Muscle layer of duodenum (tissue), 2 donors: ENCODE data around the gene PLVAP.

Experiments used
- H3K27ac ChIP-seq: one replicate; pipeline ENCODE4 v1.7.0; 2013; ENCODE audit warnings: mild to moderate bottlenecking, low read length
- H3K27me3 ChIP-seq: one replicate; pipeline ENCODE4 v1.7.0; 2013; ENCODE audit warnings: low read depth, mild to moderate bottlenecking, control low read depth, low read length
- H3K36me3 ChIP-seq, 2 donors: one replicate each; pipeline ENCODE4 v1.7.0; 2013; ENCODE audit warnings: low read length in 2 of 2, control low read depth in 1 of 2, mild to moderate bottlenecking in 1 of 2; ENCODE audit not compliant: insufficient read depth in 2 of 2, control insufficient read depth in 1 of 2
- H3K4me1 ChIP-seq, 2 donors: one replicate each; pipeline ENCODE4 v1.7.0; 2013; ENCODE audit warnings: low read length in 2 of 2, mild to moderate bottlenecking in 2 of 2, control low read depth in 1 of 2, moderate library complexity in 1 of 2; ENCODE audit not compliant: insufficient read depth in 2 of 2, control insufficient read depth in 1 of 2
- H3K4me3 ChIP-seq, 2 donors: one replicate each; pipeline ENCODE4 v1.7.0; 2013; ENCODE audit warnings: low read length in 2 of 2, low read depth in 1 of 2, mild to moderate bottlenecking in 1 of 2
- H3K9me3 ChIP-seq, 2 donors: one replicate each; pipeline ENCODE4 v1.7.0; 2013; ENCODE audit warnings: low read length in 2 of 2, control low read depth in 1 of 2, mild to moderate bottlenecking in 1 of 2; ENCODE audit not compliant: control insufficient read depth in 1 of 2
- donor health status: healthy.

Gene PLVAP

GRCh38 chr19:17329366-17330261 is 47.5 kb downstream of the PLVAP start:
- Histone ChIP-seq H3K27ac (no peak overlapping the region), H3K9me3 (no peaks in the 10 kb centered on the region), H3K27me3 (peaks cover 18% of the 10 kb centered on the region), H3K36me3 (peaks cover 0 to 11% of the 10 kb centered on the region in 2 donors), H3K4me3 (no peak overlapping the region), H3K4me1 (peaks cover 0 to 22% of the 10 kb centered on the region in 2 donors)

GRCh38 chr19:17328517-17329365 is 48.4 kb downstream of the PLVAP start:
- peaks cover 18% of the 10 kb centered on the region for H3K27me3 ChIP-seq
- peak overlapping the region in 1 of 2 donors; percentile 48 for H3K4me3 ChIP-seq
- H3K27ac ChIP-seq, result no peak overlapping the region
- H3K4me1 ChIP-seq, result peaks cover 0 to 15% of the 10 kb centered on the region in 2 donors
- H3K36me3 ChIP-seq, result peaks cover 0 to 11% of the 10 kb centered on the region in 2 donors
- H3K9me3 ChIP-seq, result no peaks in the 10 kb centered on the region

GRCh38 chr19:17327654-17328516 is 49.3 kb downstream of the PLVAP start:
- peaks cover 18% of the 10 kb centered on the region for H3K27me3 ChIP-seq
- peaks cover 0 to 14% of the 10 kb centered on the region in 2 donors for H3K4me1 ChIP-seq
- peaks cover 0 to 11% of the 10 kb centered on the region in 2 donors for H3K36me3 ChIP-seq
- peak overlapping the region in 1 of 2 donors; percentile 48 for H3K4me3 ChIP-seq
- H3K9me3 ChIP-seq, result no peaks in the 10 kb centered on the region
- H3K27ac ChIP-seq, result no peak overlapping the region

DNA sequence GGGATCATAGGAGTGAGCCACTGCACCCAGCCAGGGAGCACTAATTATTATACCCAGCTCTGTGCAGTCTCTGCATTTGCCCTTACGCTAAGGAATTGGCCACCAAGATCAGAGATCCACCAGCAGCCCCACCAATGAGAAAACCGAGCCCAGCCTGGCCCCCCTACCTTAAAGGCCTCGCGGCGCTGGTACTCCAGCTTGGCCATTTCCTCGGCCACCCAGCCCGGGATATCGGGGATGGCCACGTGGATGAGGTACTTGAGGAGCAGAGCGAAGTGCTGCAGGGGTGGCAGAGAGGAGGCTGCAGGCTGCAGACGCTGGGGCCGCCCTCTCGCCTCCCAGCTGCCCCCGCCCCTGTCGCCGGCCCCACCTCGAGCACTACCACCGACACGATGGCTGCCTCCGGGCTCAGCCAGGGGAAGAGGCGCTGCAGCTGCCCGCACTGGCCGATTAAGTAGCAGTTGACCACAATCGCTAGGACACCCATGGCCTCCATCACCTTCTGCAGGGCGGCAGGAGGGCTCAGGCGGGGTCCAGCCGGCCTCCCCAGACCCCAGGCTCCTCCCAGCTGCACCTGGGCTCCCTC is 50.0 kb downstream of the PLVAP start:
- no peak overlapping the region for H3K27ac ChIP-seq
- peaks cover 0 to 17% of the 10 kb centered on the region in 2 donors for H3K4me1 ChIP-seq
- H3K4me3 ChIP-seq, result no peak overlapping the region
- H3K36me3 ChIP-seq, result peaks cover 0 to 14% of the 10 kb centered on the region in 2 donors
- peaks cover 18% of the 10 kb centered on the region for H3K27me3 ChIP-seq
- no peaks in the 10 kb centered on the region for H3K9me3 ChIP-seq

- no peak overlapping the region for H3K27ac ChIP-seq
- peaks cover 18% of the 10 kb centered on the region for H3K27me3 ChIP-seq
- H3K4me1 ChIP-seq, result peaks cover 0 to 17% of the 10 kb centered on the region in 2 donors
- H3K36me3 ChIP-seq, result peaks cover 0 to 20% of the 10 kb centered on the region in 2 donors
- H3K9me3 ChIP-seq, result no peaks in the 10 kb centered on the region
- H3K4me3 ChIP-seq, result no peak overlapping the region
Measured at GRCh38 chr19:17326595-17326966, 50.6 kb downstream of the PLVAP start.

- H3K9me3 ChIP-seq, result no peaks in the 10 kb centered on the region
- H3K36me3 ChIP-seq, result peaks cover 0 to 22% of the 10 kb centered on the region in 2 donors
- H3K27me3 ChIP-seq, result peaks cover 18% of the 10 kb centered on the region
- peaks cover 0 to 17% of the 10 kb centered on the region in 2 donors for H3K4me1 ChIP-seq
- no peak overlapping the region for H3K4me3 ChIP-seq
- no peak overlapping the region for H3K27ac ChIP-seq
Measured at GRCh38 chr19:17325881-17326594, 51.1 kb downstream of the PLVAP start.

GRCh38 chr19:17325133-17325532 is 52.0 kb downstream of the PLVAP start:
- no peak overlapping the region for H3K4me3 ChIP-seq
- H3K27ac ChIP-seq, result no peak overlapping the region
- H3K27me3 ChIP-seq, result peaks cover 11% of the 10 kb centered on the region
- H3K9me3 ChIP-seq, result no peaks in the 10 kb centered on the region
- H3K4me1 ChIP-seq, result peaks cover 0 to 17% of the 10 kb centered on the region in 2 donors
- peaks cover 5 to 23% of the 10 kb centered on the region in 2 donors for H3K36me3 ChIP-seq

DNA sequence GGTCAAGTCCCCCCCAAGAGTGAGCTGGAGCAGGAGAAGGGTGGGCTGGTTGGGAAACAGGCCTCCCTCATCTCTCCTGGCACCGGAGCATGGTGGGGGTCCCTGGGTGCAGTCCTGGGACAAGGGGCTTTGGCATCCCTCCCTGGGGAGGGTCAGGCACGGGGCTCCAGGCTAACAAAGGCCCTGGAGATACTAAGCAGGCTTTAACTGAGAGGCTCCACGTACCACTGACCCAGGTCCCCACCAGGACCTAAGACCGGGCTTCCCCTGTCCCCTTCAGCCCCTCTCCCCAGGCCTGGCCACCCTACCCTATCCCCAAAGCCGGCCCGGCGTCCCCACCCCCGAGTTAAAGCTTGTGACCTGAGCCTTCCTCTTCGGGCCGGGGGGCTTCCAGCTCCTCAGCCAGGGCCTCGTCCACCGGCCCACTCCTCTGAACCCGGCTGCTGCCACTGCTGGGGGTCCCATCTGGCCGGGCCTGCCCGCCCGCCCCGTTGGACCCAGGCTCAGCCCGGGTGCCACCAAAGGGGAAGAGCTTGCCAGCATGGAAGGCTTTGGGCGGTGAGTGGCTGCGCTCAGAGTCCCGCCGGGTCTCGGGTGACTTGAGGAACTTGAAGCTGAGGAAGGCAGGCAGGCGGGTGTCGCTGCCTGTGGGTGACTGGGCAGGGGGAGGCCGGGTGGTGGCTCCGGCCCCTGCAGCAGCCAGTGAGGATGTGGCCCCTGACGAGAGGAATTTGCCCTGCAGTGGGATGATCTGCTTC is 52.6 kb downstream of the PLVAP start:
- H3K9me3 ChIP-seq, result no peaks in the 10 kb centered on the region
- no peak overlapping the region for H3K27ac ChIP-seq
- no peak overlapping the region for H3K4me3 ChIP-seq
- H3K27me3 ChIP-seq, result peaks cover 7% of the 10 kb centered on the region
- H3K36me3 ChIP-seq, result peaks cover 8 to 29% of the 10 kb centered on the region in 2 donors
- peaks cover 0 to 17% of the 10 kb centered on the region in 2 donors for H3K4me1 ChIP-seq

DNA sequence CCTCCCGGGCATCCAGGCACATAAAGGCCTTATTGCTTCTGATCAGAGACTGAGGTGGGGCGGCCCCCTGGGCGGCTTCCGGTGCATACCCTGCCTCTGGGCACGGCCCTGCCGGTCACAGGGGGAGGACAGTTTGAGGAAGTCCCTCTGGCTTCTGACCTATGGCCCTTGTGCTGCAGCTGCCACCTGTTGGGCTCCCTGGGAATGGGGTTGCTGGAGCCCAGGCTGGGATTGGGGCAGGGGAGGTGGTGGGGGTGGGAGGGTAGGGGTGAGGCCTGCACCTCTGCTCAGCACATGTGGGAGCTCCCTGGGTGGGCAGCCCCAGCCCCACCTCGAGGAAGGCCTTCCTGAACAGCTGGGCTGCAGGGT is 53.2 kb downstream of the PLVAP start:
- peaks cover 8 to 35% of the 10 kb centered on the region in 2 donors for H3K36me3 ChIP-seq
- no peaks in the 10 kb centered on the region for H3K9me3 ChIP-seq
- no peak overlapping the region for H3K4me3 ChIP-seq
- peaks cover under 1% of the 10 kb centered on the region for H3K27me3 ChIP-seq
- no peak overlapping the region for H3K27ac ChIP-seq
- peaks cover 0 to 13% of the 10 kb centered on the region in 2 donors for H3K4me1 ChIP-seq
